K562 (cell line): ENCODE results near the gene CCNC. TPM values are rescaled to one million over a fixed set of nuclear protein-coding genes. Genes with fewer than 3 reads are reported as not detected.
A peak's percentile ranks its signal among the peaks of the same experiment; 100 is the strongest.

Experiments used
- CCNT2 ChIP-seq: IDR thresholded peaks from 2 replicates; pipeline ENCODE4 v1.6.1; 2011; ENCODE audit warnings: borderline replicate concordance, low read depth, mild to moderate bottlenecking, moderate library complexity, mixed read lengths, low read length; ENCODE audit not compliant: insufficient read length; ENCODE audit errors: extremely low read depth
- ETV6 ChIP-seq, 3 experiments: fragments of 150-350 bp in 1 of 3; sonication (generic) in 1 of 3; formaldehyde crosslinking in 1 of 3; IDR thresholded peaks; 2 replicates each; pipeline versions ENCODE4 v1.6.1 to v1.8.0; 2014 to 2022; ENCODE audit warnings: borderline replicate concordance in 2 of 3, low read depth in 2 of 3, antibody characterized with exemption in 1 of 3, low read length in 1 of 3, mild to moderate bottlenecking in 1 of 3, missing genetic modification reagents in 1 of 3
- FOXJ2 ChIP-seq: fragments of 200-800 bp; sonication (Bioruptor generic); IDR thresholded peaks from 2 replicates; pipeline ENCODE4 v1.6.1; 2016; ENCODE audit warnings: missing genetic modification characterization, missing compliant biosample characterization
- KLF1 ChIP-seq: fragments of 450-650 bp; IDR thresholded peaks from 2 replicates; pipeline ENCODE4 v1.6.1; 2016; ENCODE audit warnings: missing genetic modification characterization, missing compliant biosample characterization
- KLF13 ChIP-seq: fragments of 450-650 bp; IDR thresholded peaks from 2 replicates; pipeline ENCODE4 v1.6.1; 2016; ENCODE audit warnings: missing genetic modification characterization, low read depth, mild to moderate bottlenecking, missing compliant biosample characterization, moderate library complexity, borderline replicate concordance
- KLF6 ChIP-seq: fragments of 250-450 bp; sonication (Bioruptor Pico); IDR thresholded peaks from 2 replicates; pipeline ENCODE4 v1.4.0; 2020; ENCODE audit warnings: mild to moderate bottlenecking, moderate library complexity, borderline replicate concordance
- MYC ChIP-seq, 2 experiments: fragments of 250-450 bp in 1 of 2; sonication (Bioruptor Pico) in 1 of 2; IDR thresholded peaks; 2 replicates each; pipeline versions ENCODE4 v1.5.1 to v1.6.1; 2012 to 2021; ENCODE audit warnings: low read depth in 2 of 2, borderline replicate concordance in 1 of 2, improper control_type of control experiment in 1 of 2, low read length in 1 of 2, mild to moderate bottlenecking in 1 of 2, moderate library complexity in 1 of 2
- NCOA2 ChIP-seq, 2 experiments: fragments of 450-650 bp; IDR thresholded peaks; 2 replicates each; pipeline ENCODE4 v1.6.1; 2018; ENCODE audit warnings: mild to moderate bottlenecking in 2 of 2, moderate library complexity in 1 of 2; ENCODE audit not compliant: partially characterized antibody in 2 of 2
- NEUROD1 ChIP-seq: fragments of 150-350 bp; IDR thresholded peaks from 2 replicates; pipeline ENCODE4 v1.6.1; 2014; ENCODE audit warnings: borderline replicate concordance, low read length, low read depth; ENCODE audit not compliant: partially characterized antibody
- NFE2 ChIP-seq: IDR thresholded peaks from 2 replicates; pipeline ENCODE4 v1.6.1; 2014; ENCODE audit warnings: antibody characterized with exemption, low read depth
- NR1H2 ChIP-seq: sonication (generic); formaldehyde crosslinking; IDR thresholded peaks from 2 replicates; pipeline ENCODE4 v1.4.0; 2020; ENCODE audit warnings: mild to moderate bottlenecking, missing genetic modification reagents
- PHF21A ChIP-seq: fragments of 450-650 bp; IDR thresholded peaks from 2 replicates; pipeline ENCODE4 v1.6.1; 2017; ENCODE audit warnings: low read depth, borderline replicate concordance
- SIX5 ChIP-seq, 2 experiments: IDR thresholded peaks; 2 replicates each; pipeline ENCODE4 v1.6.1; 2011; ENCODE audit warnings: low read length in 2 of 2, borderline replicate concordance in 1 of 2, low read depth in 1 of 2, mild to moderate bottlenecking in 1 of 2, moderate library complexity in 1 of 2; ENCODE audit not compliant: insufficient read depth in 1 of 2
- SOX6 ChIP-seq: fragments of 450-650 bp; IDR thresholded peaks from 2 replicates; pipeline ENCODE4 v1.6.1; 2014; ENCODE audit warnings: mild to moderate bottlenecking
- ZBTB1 ChIP-seq: sonication (generic); formaldehyde crosslinking; IDR thresholded peaks from 2 replicates; pipeline ENCODE4 v1.8.1; 2023; ENCODE audit warnings: missing genetic modification reagents, low read depth, mild to moderate bottlenecking, borderline replicate concordance
- ZBTB8A ChIP-seq: fragments of 450-650 bp; IDR thresholded peaks from 2 replicates; pipeline ENCODE4 v1.6.1; 2018; ENCODE audit warnings: mild to moderate bottlenecking, moderate library complexity; ENCODE audit not compliant: partially characterized antibody
- ZNF175 ChIP-seq: fragments of 200-800 bp; sonication (Bioruptor generic); IDR thresholded peaks from 2 replicates; pipeline ENCODE4 v1.6.1; 2016; ENCODE audit warnings: low read depth, mild to moderate bottlenecking, missing genetic modification characterization, missing compliant biosample characterization
- polyA plus RNA-seq, 8 experiments: library from polyadenylated mRNA; depleted of rRNA in 4 of 8; stranded (reverse) in 5 of 8; unstranded in 3 of 8; fragments of >200 nt; fragmentation: Nextera tagmentation in 2 of 8; fragmentation: Illumina TruSeq in 1 of 8; extraction: Ambion mirVana in 2 of 8; extraction: Trizol in 1 of 8; gene quantifications; 2 replicates each; pipeline versions ENCODE4 v1.2.1 to v1.2.3, GENCODE V29; 2011 to 2014; ENCODE audit warnings: inconsistent platforms in 1 of 8, missing spikeins in 1 of 8
- total RNA-seq, 7 experiments: library from RNA; depleted of rRNA in 6 of 7; stranded (reverse); fragments of >200 nt in 6 of 7; fragmentation: Illumina TruSeq in 2 of 7; extraction: Trizol in 2 of 7; gene quantifications; 2 replicates each; pipeline versions ENCODE4 v1.2.1 to v1.2.3, GENCODE V29; 2011 to 2021; ENCODE audit warnings: low replicate concordance in 1 of 7
- TF ChIP-seq, protein P1 (sequence below): fragments of 450-650 bp; IDR thresholded peaks from 2 replicates; pipeline ENCODE4 v1.6.1; 2016
- TF ChIP-seq, protein P2 (sequence below): fragments of 250-450 bp; sonication (Bioruptor Pico); IDR thresholded peaks from 2 replicates; pipeline ENCODE4 v1.9.0; 2021; ENCODE audit warnings: mild to moderate bottlenecking, inconsistent platforms
- TF ChIP-seq, protein P3 (sequence below): sonication (generic); formaldehyde crosslinking; IDR thresholded peaks from 2 replicates; pipeline ENCODE4 v1.8.0; 2023; ENCODE audit warnings: mild to moderate bottlenecking, missing genetic modification reagents

The CCNC gene
- total and polyA plus RNA-seq, 9 of the 15 experiments (the other 6 are each of a cell fraction or from before 2014, with no cell fraction given), result 68.7 to 177 (median 99.6) TPM

DNA sequence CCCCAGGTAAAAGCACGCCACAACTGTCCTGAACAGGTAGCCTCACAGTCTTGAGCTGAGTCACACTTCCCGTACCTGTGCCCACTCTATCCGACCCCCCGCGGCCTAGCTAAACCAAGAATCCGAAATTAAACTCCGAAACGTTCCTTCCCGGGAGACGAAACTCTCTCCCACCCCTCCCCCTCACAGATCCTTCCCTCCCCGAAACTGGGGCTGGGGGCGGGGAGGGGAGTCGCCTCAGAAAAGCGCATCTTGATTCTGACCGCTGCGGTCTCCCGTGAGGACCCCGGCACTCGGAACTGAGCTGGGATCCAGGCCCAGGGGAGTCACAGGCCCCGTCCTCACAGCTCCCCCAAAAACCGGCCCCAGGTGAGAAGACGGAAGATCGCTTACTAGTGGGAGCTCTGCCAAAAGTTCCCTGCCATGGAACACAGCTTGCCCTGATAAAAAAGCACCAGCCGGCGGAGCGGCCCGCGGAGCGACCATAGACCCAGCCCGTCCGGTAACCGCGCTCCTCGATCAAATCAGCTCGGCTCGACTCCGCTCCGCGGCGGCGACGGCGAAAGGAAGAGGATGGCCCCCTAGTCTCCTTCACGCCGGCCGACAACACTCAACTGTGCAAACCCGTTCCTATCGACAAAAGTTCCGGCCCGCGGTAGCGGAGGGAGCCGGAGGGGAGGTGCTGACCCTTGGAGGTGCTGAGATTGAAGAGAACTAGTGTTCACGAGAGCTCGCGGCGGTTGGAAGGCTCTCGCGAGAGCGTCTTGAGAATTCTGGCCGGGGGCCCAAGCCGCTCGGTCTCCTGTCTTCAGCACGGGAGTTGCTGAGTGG is at the start of gene CCNC (continued):
- TF ChIP-seq CCNT2 (peak; percentile 45), ETV6 (IDR thresholded peaks at IDR 0.05; ENCODE audit: borderline replicate concordance in 1 of 2, low read depth in 2 of 2, low read length in 1 of 2) (no peak), ETV6 (CRISPR knock-in tag; IDR thresholded peaks at IDR 0.05; ENCODE audit: borderline replicate concordance) (no peak), ZBTB8A (no peak), SOX6 (peak; percentile 73), NR1H2 (CRISPR knock-in tag) (peak; percentile 61; the same call in 1 of the 2 replicates), KLF1 (tag) (no peak), SIX5 (IDR thresholded peaks at IDR 0.05; ENCODE audit: borderline replicate concordance in 1 of 2, insufficient read depth in 1 of 2, low read depth in 1 of 2, low read length in 2 of 2) (peak in 1 of 2 experiments; percentile 43; a peak in 1 of 4 replicates), ZNF175 (CRISPR knock-in tag) (no peak), PHF21A (peak; percentile 97), NFE2 (peak; percentile 27), FOXJ2 (tag) (0 out of 2 replicates have a peak, but pooled peaks have one; percentile 33), NEUROD1 (peak; percentile 78), KLF13 (0 out of 2 replicates have a peak, but pooled peaks have one; percentile 61), MYC (IDR thresholded peaks at IDR 0.05; ENCODE audit: low read depth, low read length) (peak; percentile 62), MYC (CRISPR knock-in tag; IDR thresholded peaks at IDR 0.05; ENCODE audit: borderline replicate concordance, low read depth) (no peak; the same call in 1 of the 2 replicates), ZBTB1 (peak; percentile 17; the same call in 1 of the 2 replicates), KLF6 (CRISPR knock-in tag) (peak; percentile 4; the same call in 1 of the 2 replicates), NCOA2 (IDR thresholded peaks at IDR 0.05; ENCODE audit: partially characterized antibody in 2 of 2) (no peak)
- TF ChIP-seq, protein P1, sequence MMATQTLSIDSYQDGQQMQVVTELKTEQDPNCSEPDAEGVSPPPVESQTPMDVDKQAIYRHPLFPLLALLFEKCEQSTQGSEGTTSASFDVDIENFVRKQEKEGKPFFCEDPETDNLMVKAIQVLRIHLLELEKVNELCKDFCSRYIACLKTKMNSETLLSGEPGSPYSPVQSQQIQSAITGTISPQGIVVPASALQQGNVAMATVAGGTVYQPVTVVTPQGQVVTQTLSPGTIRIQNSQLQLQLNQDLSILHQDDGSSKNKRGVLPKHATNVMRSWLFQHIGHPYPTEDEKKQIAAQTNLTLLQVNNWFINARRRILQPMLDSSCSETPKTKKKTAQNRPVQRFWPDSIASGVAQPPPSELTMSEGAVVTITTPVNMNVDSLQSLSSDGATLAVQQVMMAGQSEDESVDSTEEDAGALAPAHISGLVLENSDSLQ, result peak; percentile 61; the same call in 1 of the 2 replicates
- TF ChIP-seq, protein P2, sequence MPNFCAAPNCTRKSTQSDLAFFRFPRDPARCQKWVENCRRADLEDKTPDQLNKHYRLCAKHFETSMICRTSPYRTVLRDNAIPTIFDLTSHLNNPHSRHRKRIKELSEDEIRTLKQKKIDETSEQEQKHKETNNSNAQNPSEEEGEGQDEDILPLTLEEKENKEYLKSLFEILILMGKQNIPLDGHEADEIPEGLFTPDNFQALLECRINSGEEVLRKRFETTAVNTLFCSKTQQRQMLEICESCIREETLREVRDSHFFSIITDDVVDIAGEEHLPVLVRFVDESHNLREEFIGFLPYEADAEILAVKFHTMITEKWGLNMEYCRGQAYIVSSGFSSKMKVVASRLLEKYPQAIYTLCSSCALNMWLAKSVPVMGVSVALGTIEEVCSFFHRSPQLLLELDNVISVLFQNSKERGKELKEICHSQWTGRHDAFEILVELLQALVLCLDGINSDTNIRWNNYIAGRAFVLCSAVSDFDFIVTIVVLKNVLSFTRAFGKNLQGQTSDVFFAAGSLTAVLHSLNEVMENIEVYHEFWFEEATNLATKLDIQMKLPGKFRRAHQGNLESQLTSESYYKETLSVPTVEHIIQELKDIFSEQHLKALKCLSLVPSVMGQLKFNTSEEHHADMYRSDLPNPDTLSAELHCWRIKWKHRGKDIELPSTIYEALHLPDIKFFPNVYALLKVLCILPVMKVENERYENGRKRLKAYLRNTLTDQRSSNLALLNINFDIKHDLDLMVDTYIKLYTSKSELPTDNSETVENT, result 0 out of 2 replicates have a peak, but pooled peaks have one; percentile 5
- TF ChIP-seq, protein P3, sequence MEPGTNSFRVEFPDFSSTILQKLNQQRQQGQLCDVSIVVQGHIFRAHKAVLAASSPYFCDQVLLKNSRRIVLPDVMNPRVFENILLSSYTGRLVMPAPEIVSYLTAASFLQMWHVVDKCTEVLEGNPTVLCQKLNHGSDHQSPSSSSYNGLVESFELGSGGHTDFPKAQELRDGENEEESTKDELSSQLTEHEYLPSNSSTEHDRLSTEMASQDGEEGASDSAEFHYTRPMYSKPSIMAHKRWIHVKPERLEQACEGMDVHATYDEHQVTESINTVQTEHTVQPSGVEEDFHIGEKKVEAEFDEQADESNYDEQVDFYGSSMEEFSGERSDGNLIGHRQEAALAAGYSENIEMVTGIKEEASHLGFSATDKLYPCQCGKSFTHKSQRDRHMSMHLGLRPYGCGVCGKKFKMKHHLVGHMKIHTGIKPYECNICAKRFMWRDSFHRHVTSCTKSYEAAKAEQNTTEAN (CRISPR knock-in tag), result no peak
